SK-N-SH treated with all-trans-retinoic acid at 6 μM for 48 hours (cell line): ENCODE results near the gene SERPINE2.

ENCODE experiments used
- ATAC-seq: fragments of 200-7000 bp; cut with Tn5 transposase; 3 replicates; pipeline ENCODE4 v1.9.1; 2020; ENCODE audit warnings: mild to moderate bottlenecking, moderate library complexity
- ARNTL ChIP-seq: fragments of 450-650 bp; formaldehyde crosslinking; IDR thresholded peaks from 2 replicates; pipeline ENCODE4 v1.5.0; 2020; ENCODE audit warnings: low read depth, mild to moderate bottlenecking, moderate library complexity, borderline replicate concordance
- BACH2 ChIP-seq: fragments of 250-450 bp; sonication (Bioruptor Pico); IDR thresholded peaks from 2 replicates; pipeline ENCODE4 v1.9.0; 2021; ENCODE audit warnings: mild to moderate bottlenecking, borderline replicate concordance
- CREB5 ChIP-seq: fragments of 250-450 bp; sonication (Bioruptor Pico); IDR thresholded peaks from 2 replicates; pipeline ENCODE4 v1.5.1; 2020; ENCODE audit warnings: low read depth, mild to moderate bottlenecking, moderate library complexity
- CSDC2 ChIP-seq: fragments of 250-450 bp; sonication (Bioruptor Pico); IDR thresholded peaks from 2 replicates; pipeline ENCODE4 v1.5.0; 2020; ENCODE audit warnings: mild to moderate bottlenecking, moderate library complexity
- ESRRG ChIP-seq: fragments of 250-450 bp; sonication (Bioruptor Pico); IDR thresholded peaks from 2 replicates; pipeline ENCODE4 v1.6.1; 2021; ENCODE audit warnings: mild to moderate bottlenecking
- GLIS3 ChIP-seq: fragments of 250-450 bp; sonication (Bioruptor Pico); IDR thresholded peaks from 2 replicates; pipeline ENCODE4 v1.5.0; 2020; ENCODE audit warnings: mild to moderate bottlenecking, moderate library complexity
- ISL1 ChIP-seq: fragments of 250-450 bp; sonication (Bioruptor Pico); IDR thresholded peaks from 2 replicates; pipeline ENCODE4 v2.1.2; 2022; ENCODE audit warnings: mild to moderate bottlenecking, moderate library complexity
- OSR1 ChIP-seq: fragments of 250-450 bp; sonication (Bioruptor Pico); IDR thresholded peaks from 2 replicates; pipeline ENCODE4 v1.8.0; 2022; ENCODE audit warnings: moderate library complexity, mild to moderate bottlenecking, inconsistent platforms
- PATZ1 ChIP-seq: fragments of 250-450 bp; sonication (Bioruptor Pico); IDR thresholded peaks from 2 replicates; pipeline ENCODE4 v1.8.0; 2020; ENCODE audit warnings: mild to moderate bottlenecking, moderate library complexity, borderline replicate concordance
- PPARA ChIP-seq: fragments of 250-450 bp; sonication (Bioruptor Pico); IDR thresholded peaks from 2 replicates; pipeline ENCODE4 v1.5.0; 2020; ENCODE audit warnings: mild to moderate bottlenecking, borderline replicate concordance
- RARB ChIP-seq: fragments of 250-450 bp; sonication (Bioruptor Pico); IDR thresholded peaks from 2 replicates; pipeline ENCODE4 v1.8.0; 2021; ENCODE audit warnings: mild to moderate bottlenecking, moderate library complexity
- SNAI2 ChIP-seq: fragments of 250-450 bp; sonication (Bioruptor Pico); IDR thresholded peaks from 2 replicates; pipeline ENCODE4 v1.5.0; 2020; ENCODE audit warnings: mild to moderate bottlenecking, moderate library complexity
- TCF4 ChIP-seq: fragments of 250-450 bp; sonication (Bioruptor Pico); IDR thresholded peaks from 2 replicates; pipeline ENCODE4 v1.8.0; 2021; ENCODE audit warnings: mild to moderate bottlenecking, moderate library complexity, borderline replicate concordance
- TOX ChIP-seq: fragments of 250-450 bp; sonication (Bioruptor Pico); IDR thresholded peaks from 2 replicates; pipeline ENCODE4 v1.8.0; 2021; ENCODE audit warnings: mild to moderate bottlenecking, moderate library complexity, borderline replicate concordance
- ZC3H10 ChIP-seq: fragments of 250-450 bp; sonication (Bioruptor Pico); IDR thresholded peaks from 2 replicates; pipeline ENCODE4 v1.5.1; 2021; ENCODE audit warnings: mild to moderate bottlenecking, moderate library complexity
- ZFP3 ChIP-seq: fragments of 250-450 bp; sonication (Bioruptor Pico); IDR thresholded peaks from 2 replicates; pipeline ENCODE4 v1.5.0; 2020; ENCODE audit warnings: mild to moderate bottlenecking, moderate library complexity
- ZFP30 ChIP-seq: fragments of 450-650 bp; formaldehyde crosslinking; IDR thresholded peaks from 2 replicates; pipeline ENCODE4 v1.5.0; 2022; ENCODE audit warnings: mild to moderate bottlenecking, moderate library complexity
- ZNF565 ChIP-seq: fragments of 450-650 bp; formaldehyde crosslinking; conservative IDR thresholded peaks from 2 replicates; pipeline ENCODE4 v1.5.0; 2020; ENCODE audit warnings: low read depth, mild to moderate bottlenecking, moderate library complexity
- ZNF70 ChIP-seq: fragments of 450-650 bp; formaldehyde crosslinking; IDR thresholded peaks from 2 replicates; pipeline ENCODE4 v1.5.0; 2020; ENCODE audit warnings: mild to moderate bottlenecking, moderate library complexity
- ZNF8 ChIP-seq: fragments of 450-650 bp; formaldehyde crosslinking; IDR thresholded peaks from 2 replicates; pipeline ENCODE4 v1.5.0; 2020; ENCODE audit warnings: mild to moderate bottlenecking, moderate library complexity
- TF ChIP-seq, protein P1 (sequence below): fragments of 250-450 bp; sonication (Bioruptor Pico); IDR thresholded peaks from 2 replicates; pipeline ENCODE4 v1.5.0; 2020; ENCODE audit warnings: mild to moderate bottlenecking, moderate library complexity
- TF ChIP-seq, protein P2 (sequence below): fragments of 250-450 bp; sonication (Bioruptor Pico); IDR thresholded peaks from 2 replicates; pipeline ENCODE4 v1.5.1; 2021; ENCODE audit warnings: mild to moderate bottlenecking, moderate library complexity

The SERPINE2 gene

GRCh38 chr2:224058048-224058775, 19.1 kb upstream of the SERPINE2 start:
- no peak for TF ChIP-seq TOX (CRISPR knock-in tag)
- TF ChIP-seq TCF4 (CRISPR knock-in tag) = no peak
- TF ChIP-seq ZC3H10 (CRISPR knock-in tag) = no peak
- no peak for TF ChIP-seq ESRRG (CRISPR knock-in tag)
- TF ChIP-seq ZFP30 (CRISPR knock-in tag) = no peak
- no peak for TF ChIP-seq ISL1 (CRISPR knock-in tag)
- no peak for TF ChIP-seq ZNF8
- no peak for TF ChIP-seq GLIS3 (CRISPR knock-in tag)
- TF ChIP-seq ZFP3 (CRISPR knock-in tag) = no peak
- TF ChIP-seq PATZ1 = no peak
- no peak for TF ChIP-seq BACH2 (CRISPR knock-in tag)
- TF ChIP-seq OSR1 (CRISPR knock-in tag) = no peak
- TF ChIP-seq CSDC2 = no peak
- no peak for TF ChIP-seq PPARA
- no peak for TF ChIP-seq CREB5
- no peak for TF ChIP-seq ARNTL
- TF ChIP-seq, protein P1, sequence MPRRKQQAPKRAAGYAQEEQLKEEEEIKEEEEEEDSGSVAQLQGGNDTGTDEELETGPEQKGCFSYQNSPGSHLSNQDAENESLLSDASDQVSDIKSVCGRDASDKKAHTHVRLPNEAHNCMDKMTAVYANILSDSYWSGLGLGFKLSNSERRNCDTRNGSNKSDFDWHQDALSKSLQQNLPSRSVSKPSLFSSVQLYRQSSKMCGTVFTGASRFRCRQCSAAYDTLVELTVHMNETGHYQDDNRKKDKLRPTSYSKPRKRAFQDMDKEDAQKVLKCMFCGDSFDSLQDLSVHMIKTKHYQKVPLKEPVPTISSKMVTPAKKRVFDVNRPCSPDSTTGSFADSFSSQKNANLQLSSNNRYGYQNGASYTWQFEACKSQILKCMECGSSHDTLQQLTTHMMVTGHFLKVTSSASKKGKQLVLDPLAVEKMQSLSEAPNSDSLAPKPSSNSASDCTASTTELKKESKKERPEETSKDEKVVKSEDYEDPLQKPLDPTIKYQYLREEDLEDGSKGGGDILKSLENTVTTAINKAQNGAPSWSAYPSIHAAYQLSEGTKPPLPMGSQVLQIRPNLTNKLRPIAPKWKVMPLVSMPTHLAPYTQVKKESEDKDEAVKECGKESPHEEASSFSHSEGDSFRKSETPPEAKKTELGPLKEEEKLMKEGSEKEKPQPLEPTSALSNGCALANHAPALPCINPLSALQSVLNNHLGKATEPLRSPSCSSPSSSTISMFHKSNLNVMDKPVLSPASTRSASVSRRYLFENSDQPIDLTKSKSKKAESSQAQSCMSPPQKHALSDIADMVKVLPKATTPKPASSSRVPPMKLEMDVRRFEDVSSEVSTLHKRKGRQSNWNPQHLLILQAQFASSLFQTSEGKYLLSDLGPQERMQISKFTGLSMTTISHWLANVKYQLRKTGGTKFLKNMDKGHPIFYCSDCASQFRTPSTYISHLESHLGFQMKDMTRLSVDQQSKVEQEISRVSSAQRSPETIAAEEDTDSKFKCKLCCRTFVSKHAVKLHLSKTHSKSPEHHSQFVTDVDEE = no peak
- no peak for TF ChIP-seq ZNF70 (CRISPR knock-in tag)
- TF ChIP-seq ZNF565 (CRISPR knock-in tag) = no peak
- no peak for ATAC-seq

GRCh38 chr2:224056889-224057288, 17.8 kb upstream of the SERPINE2 start:
- TF ChIP-seq PATZ1 (no peak), ZC3H10 (CRISPR knock-in tag) (no peak), TOX (CRISPR knock-in tag) (no peak), ZFP3 (CRISPR knock-in tag) (no peak), ZFP30 (CRISPR knock-in tag) (no peak), ISL1 (CRISPR knock-in tag) (no peak), ZNF70 (CRISPR knock-in tag) (no peak), ZNF565 (CRISPR knock-in tag) (no peak), ARNTL (no peak), RARB (CRISPR knock-in tag) (no peak), GLIS3 (CRISPR knock-in tag) (no peak), OSR1 (CRISPR knock-in tag) (no peak), BACH2 (CRISPR knock-in tag) (no peak), PPARA (no peak), SNAI2 (CRISPR knock-in tag) (no peak)
- TF ChIP-seq, protein P1 = no peak
- TF ChIP-seq, protein P2, sequence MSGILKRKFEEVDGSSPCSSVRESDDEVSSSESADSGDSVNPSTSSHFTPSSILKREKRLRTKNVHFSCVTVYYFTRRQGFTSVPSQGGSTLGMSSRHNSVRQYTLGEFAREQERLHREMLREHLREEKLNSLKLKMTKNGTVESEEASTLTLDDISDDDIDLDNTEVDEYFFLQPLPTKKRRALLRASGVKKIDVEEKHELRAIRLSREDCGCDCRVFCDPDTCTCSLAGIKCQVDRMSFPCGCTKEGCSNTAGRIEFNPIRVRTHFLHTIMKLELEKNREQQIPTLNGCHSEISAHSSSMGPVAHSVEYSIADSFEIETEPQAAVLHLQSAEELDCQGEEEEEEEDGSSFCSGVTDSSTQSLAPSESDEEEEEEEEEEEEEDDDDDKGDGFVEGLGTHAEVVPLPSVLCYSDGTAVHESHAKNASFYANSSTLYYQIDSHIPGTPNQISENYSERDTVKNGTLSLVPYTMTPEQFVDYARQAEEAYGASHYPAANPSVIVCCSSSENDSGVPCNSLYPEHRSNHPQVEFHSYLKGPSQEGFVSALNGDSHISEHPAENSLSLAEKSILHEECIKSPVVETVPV (CRISPR knock-in tag) = no peak
- ATAC-seq = no peak
